GM12864 (cell line): ENCODE measurements around the gene TEFM.

Experiments
- DNase-seq: peaks from one replicate; pipeline ENCODE4 v3.0.0-alpha.2; 2011; ENCODE audit warnings: low read depth
- H3K4me3 ChIP-seq: 2 replicates; pipeline ENCODE4 v1.5.1; 2011; ENCODE audit warnings: mild to moderate bottlenecking, low read depth, low read length, control low read depth
- TF ChIP-seq, protein P1 (sequence below): IDR thresholded peaks from 2 replicates; pipeline ENCODE4 v1.5.1; 2011; ENCODE audit warnings: low read depth, mild to moderate bottlenecking, moderate library complexity, low read length, control low read depth, inconsistent platforms; ENCODE audit errors: missing control alignments

The TEFM gene

DNA sequence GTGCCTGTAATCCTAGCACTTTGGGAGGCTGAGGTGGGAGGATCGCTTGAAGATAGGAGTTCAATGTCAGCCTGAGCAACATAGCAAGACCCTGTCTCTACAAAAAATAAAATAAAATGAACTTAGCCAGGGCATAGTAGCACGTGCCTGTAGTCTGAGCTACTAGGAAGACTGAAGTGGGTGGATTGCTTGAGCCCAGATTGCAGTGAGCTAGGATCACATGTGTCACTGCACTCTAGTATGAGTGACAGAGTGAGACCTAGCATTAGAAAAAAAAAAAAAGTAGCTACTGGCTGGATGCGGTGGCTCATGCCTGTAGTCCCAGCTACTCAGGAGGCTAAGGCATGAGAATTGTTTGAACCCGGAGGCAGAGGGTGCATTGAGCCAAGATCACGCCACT is 21.7 kb upstream of the TEFM start:
- no peak for DNase-seq
- H3K4me3 ChIP-seq, result no peak overlapping the region
- TF ChIP-seq, protein P1, sequence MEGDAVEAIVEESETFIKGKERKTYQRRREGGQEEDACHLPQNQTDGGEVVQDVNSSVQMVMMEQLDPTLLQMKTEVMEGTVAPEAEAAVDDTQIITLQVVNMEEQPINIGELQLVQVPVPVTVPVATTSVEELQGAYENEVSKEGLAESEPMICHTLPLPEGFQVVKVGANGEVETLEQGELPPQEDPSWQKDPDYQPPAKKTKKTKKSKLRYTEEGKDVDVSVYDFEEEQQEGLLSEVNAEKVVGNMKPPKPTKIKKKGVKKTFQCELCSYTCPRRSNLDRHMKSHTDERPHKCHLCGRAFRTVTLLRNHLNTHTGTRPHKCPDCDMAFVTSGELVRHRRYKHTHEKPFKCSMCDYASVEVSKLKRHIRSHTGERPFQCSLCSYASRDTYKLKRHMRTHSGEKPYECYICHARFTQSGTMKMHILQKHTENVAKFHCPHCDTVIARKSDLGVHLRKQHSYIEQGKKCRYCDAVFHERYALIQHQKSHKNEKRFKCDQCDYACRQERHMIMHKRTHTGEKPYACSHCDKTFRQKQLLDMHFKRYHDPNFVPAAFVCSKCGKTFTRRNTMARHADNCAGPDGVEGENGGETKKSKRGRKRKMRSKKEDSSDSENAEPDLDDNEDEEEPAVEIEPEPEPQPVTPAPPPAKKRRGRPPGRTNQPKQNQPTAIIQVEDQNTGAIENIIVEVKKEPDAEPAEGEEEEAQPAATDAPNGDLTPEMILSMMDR, result no peak

DNA sequence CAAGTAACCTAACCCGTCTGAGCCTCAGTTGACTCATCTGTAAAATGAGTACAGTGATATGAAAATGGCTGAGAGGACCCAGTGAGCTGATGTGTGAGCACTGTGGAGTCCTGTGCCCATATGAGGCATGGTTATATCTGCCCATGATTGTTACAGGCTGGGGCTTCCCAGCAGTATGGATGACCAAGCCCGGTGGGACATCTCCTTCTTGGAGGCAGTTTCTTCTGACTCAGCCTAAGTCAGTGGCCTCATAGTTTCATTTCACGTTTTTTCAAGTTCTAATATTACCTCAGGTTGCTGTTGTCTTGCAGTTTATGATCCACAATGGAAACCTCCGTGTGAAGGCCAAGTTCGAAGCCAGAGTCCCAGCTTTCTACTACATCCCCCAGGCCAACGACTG is 20.5 kb upstream of the TEFM start:
- TF ChIP-seq, protein P1, result no peak
- DNase-seq, result no peak
- H3K4me3 ChIP-seq, result no peak overlapping the region

GRCh38 chr17:30924341-30924740 is 18.3 kb upstream of the TEFM start:
- TF ChIP-seq, protein P1, result no peak
- H3K4me3 ChIP-seq, result no peak overlapping the region
- no peak for DNase-seq

GRCh38 chr17:30922235-30923030 is 16.4 kb upstream of the TEFM start:
- DNase-seq, result no peak
- peak overlapping the region; percentile 51 for H3K4me3 ChIP-seq
- TF ChIP-seq, protein P1, result no peak

DNA sequence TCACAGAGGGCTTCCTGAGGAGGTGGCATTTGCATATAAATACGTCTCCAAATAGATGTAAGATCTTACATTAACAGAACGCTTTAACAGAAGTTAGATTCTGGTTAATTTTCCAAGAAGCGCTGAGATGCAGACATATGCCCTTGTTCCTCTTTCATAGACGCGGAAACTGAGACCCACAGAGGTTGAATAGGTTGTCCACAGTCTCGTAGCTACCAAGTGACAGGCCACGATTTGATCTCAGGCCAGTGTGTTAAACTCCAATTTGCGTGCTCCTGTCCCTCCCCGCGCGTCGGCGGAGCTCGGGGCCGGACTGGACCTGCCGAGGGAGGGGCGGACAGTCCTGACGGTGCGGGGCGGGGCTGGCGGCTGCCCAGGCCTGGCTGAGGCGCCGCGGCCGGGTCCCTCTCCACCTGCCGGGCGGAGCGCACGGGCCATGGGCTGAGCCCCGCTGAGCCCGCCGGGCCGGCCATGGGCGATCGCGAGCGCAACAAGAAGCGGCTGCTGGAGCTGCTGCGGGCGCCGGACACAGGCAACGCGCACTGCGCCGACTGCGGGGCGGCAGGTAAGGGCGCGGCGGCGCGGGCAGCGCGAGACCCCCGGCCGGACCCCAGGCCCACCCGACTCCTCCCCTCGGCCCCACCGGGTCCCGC is 15.6 kb upstream of the TEFM start, which contains the start of gene ADAP2:
Gene ADAP2, plus strand, starts transcription at position 402 of the 653 bp plus-strand sequence. Its CDS starts 70 bp downstream, at position 472.
- no peak for DNase-seq
- H3K4me3 ChIP-seq, result peak within 1 kb of the TSS; percentile 51

DNA sequence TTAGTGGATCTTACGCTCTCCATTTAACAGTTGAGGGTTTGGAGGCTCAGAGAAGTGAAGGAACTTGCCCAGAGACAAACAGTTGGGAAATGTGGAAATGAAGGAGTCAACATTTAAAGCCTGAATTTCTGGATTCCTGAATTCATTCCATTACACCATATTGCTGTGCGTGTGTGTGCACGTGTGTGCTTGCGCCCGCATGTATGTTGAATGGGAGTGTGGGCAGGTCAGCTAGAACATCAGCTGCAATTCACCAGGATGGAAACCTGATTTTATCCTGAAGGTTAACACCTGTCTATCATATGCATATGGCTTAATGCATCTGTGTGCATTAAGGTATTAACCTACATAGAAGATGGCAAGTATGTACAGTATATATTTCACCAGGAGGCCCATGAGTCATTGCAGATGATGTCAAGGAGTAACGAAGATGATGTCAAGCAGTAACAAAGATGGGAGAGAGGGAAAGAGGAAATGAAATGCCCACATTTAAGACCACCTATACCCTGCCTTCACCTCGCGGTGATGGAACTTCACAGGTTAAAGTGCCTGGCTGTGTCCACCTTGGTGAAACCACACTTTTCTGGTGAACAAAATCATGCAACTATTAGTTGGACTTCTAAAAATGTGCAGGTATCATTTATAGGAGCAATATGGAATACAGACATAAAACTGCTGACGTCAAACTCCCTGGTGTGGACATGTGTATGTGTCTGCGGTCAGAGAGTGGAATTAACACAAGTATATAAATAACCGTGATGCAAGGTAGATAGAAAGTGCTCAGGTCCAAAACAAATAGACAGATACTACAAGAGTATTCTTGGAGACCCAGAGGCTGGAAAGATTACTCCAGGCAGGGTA is 14.9 kb upstream of the TEFM start:
- no peak overlapping the region; the same call in 1 of the 2 replicates for H3K4me3 ChIP-seq
- no peak for DNase-seq
- TF ChIP-seq, protein P1, result no peak

More for the DNA sequence above, 15.6 kb upstream of the TEFM start, which contains the start of gene ADAP2:
- TF ChIP-seq, protein P1, result no peak
